IMR-90 (cell line): ENCODE data around the gene RPS27A. TPM values are rescaled to one million over a fixed set of nuclear protein-coding genes. Genes with fewer than 3 reads are reported as not detected.

Source experiments
- ATAC-seq: fragments of 200-7000 bp; cut with Tn5 transposase; 2 replicates; pipeline ENCODE4 v1.9.1; 2020; ENCODE audit warnings: low read depth, mild to moderate bottlenecking, moderate library complexity
- BruUV-seq: library from RNA; stranded (reverse); fragments of 400-500 nt; replicated peaks from 2 replicates; lab custom pipeline; 2021; lab: Mats Ljungman, UMichigan
- CTCF ChIA-PET: fragments of 300-600 bp; formaldehyde crosslinking; extraction: SDS; loops from one replicate; lab custom pipeline; 2021; ENCODE audit warnings: antibody characterized with exemption; lab: Yijun Ruan, JAX
- POLR2A ChIA-PET: fragments of 300-600 bp; sonication (Branson Sonifier 250); formaldehyde crosslinking; loops from one replicate; lab custom pipeline; 2022; ENCODE audit warnings: antibody characterized with exemption; ENCODE audit not compliant: unreplicated experiment; lab: Charles Lee
- DNase-seq: peaks from one replicate; pipeline ENCODE4 v3.0.0; 2013
- H2AFZ ChIP-seq: replicated peaks from 2 replicates; pipeline ENCODE3; 2013; ENCODE audit warnings: low read length, mild to moderate bottlenecking; ENCODE audit not compliant: poor library complexity
- H2AK5ac ChIP-seq: 2 replicates; pipeline ENCODE4 v1.6.1; 2013; ENCODE audit warnings: low read depth, low read length, inconsistent platforms
- H2AK9ac ChIP-seq: replicated peaks from 2 replicates; pipeline ENCODE3; 2013; ENCODE audit warnings: mild to moderate bottlenecking, low read depth, low read length, moderate library complexity; ENCODE audit not compliant: poor library complexity
- H2BK120ac ChIP-seq: 2 replicates; pipeline ENCODE4 v1.6.1; 2013; ENCODE audit warnings: low read depth, low read length, inconsistent platforms
- H2BK15ac ChIP-seq: 3 replicates; pipeline ENCODE4 v1.6.1; 2013; ENCODE audit warnings: low read depth, low read length, inconsistent platforms
- H2BK20ac ChIP-seq: 2 replicates; pipeline ENCODE4 v1.6.1; 2013; ENCODE audit warnings: low read depth, mild to moderate bottlenecking, inconsistent platforms, low read length, moderate library complexity
- H2BK5ac ChIP-seq: 2 replicates; pipeline ENCODE4 v1.6.1; 2013; ENCODE audit warnings: mild to moderate bottlenecking, low read depth, low read length, inconsistent platforms; ENCODE audit not compliant: poor library complexity, severe bottlenecking
- H3K14ac ChIP-seq: replicated peaks from 2 replicates; pipeline ENCODE4 v1.6.1; 2013; ENCODE audit warnings: low read depth, low read length, inconsistent platforms
- H3K18ac ChIP-seq: 2 replicates; pipeline ENCODE4 v1.6.1; 2013; ENCODE audit warnings: low read depth, low read length, control low read depth
- H3K23ac ChIP-seq: 2 replicates; pipeline ENCODE4 v1.6.1; 2013; ENCODE audit warnings: low read depth, low read length, inconsistent platforms
- H3K27ac ChIP-seq: 2 replicates; pipeline ENCODE4 v1.5.1; 2013; ENCODE audit warnings: mild to moderate bottlenecking, control low read depth, low read length; ENCODE audit not compliant: insufficient read depth
- H3K27me3 ChIP-seq: 2 replicates; pipeline ENCODE4 v1.6.1; 2013; ENCODE audit warnings: low read length; ENCODE audit not compliant: control insufficient read depth, insufficient read depth
- H3K36me3 ChIP-seq: 2 replicates; pipeline ENCODE4 v1.6.1; 2013; ENCODE audit warnings: low read length, mixed read lengths; ENCODE audit not compliant: control insufficient read depth, insufficient read depth
- H3K4ac ChIP-seq: 2 replicates; pipeline ENCODE4 v1.6.1; 2013; ENCODE audit warnings: low read depth, low read length, inconsistent platforms
- H3K4me1 ChIP-seq: 2 replicates; pipeline ENCODE4 v1.6.1; 2013; ENCODE audit warnings: low read length, mixed read lengths; ENCODE audit not compliant: control insufficient read depth, insufficient read depth
- H3K4me2 ChIP-seq: 2 replicates; pipeline ENCODE4 v1.6.1; 2013; ENCODE audit warnings: low read depth, mild to moderate bottlenecking, control low read depth, low read length, moderate library complexity
- H3K4me3 ChIP-seq: 2 replicates; pipeline ENCODE4 v1.5.1; 2013; ENCODE audit warnings: low read depth, mild to moderate bottlenecking, control low read depth, low read length, moderate library complexity; ENCODE audit not compliant: insufficient read depth
- H3K56ac ChIP-seq: 2 replicates; pipeline ENCODE4 v1.6.1; 2013; ENCODE audit warnings: low read length, inconsistent platforms; ENCODE audit not compliant: insufficient read depth; ENCODE audit errors: extremely low read depth
- H3K79me1 ChIP-seq, 2 experiments: 2 replicates each; pipeline ENCODE4 v1.6.1; 2013; ENCODE audit warnings: low read length in 2 of 2, inconsistent platforms in 1 of 2, low read depth in 1 of 2
- H3K9ac ChIP-seq: 2 replicates; pipeline ENCODE4 v1.6.1; 2013; ENCODE audit warnings: low read depth, low read length, control low read depth
- H3K9me1 ChIP-seq: 2 replicates; pipeline ENCODE4 v1.6.1; 2013; ENCODE audit warnings: low read length, inconsistent platforms; ENCODE audit not compliant: insufficient read depth
- H3K9me3 ChIP-seq: 2 replicates; pipeline ENCODE4 v1.6.1; 2013; ENCODE audit warnings: low read length; ENCODE audit not compliant: control insufficient read depth, insufficient read depth
- H4K20me1 ChIP-seq: 2 replicates; pipeline ENCODE4 v1.6.1; 2013; ENCODE audit warnings: low read length, inconsistent platforms; ENCODE audit not compliant: insufficient read depth
- H4K5ac ChIP-seq: 2 replicates; pipeline ENCODE4 v1.6.1; 2013; ENCODE audit warnings: mild to moderate bottlenecking, low read depth, low read length, control low read depth
- H4K8ac ChIP-seq, 2 experiments: 2 replicates each; pipeline ENCODE4 v1.6.1; 2013; ENCODE audit warnings: low read depth in 2 of 2, low read length in 2 of 2, control low read depth in 1 of 2, inconsistent platforms in 1 of 2
- H4K91ac ChIP-seq: 2 replicates; pipeline ENCODE4 v1.6.1; 2013; ENCODE audit warnings: low read depth, low read length, inconsistent platforms; ENCODE audit not compliant: insufficient read depth
- BHLHE40 ChIP-seq: fragments of 150-350 bp; IDR thresholded peaks from 2 replicates; pipeline ENCODE4 v1.6.1; 2016; ENCODE audit warnings: mild to moderate bottlenecking, low read depth, low read length
- CEBPB ChIP-seq: IDR thresholded peaks from 2 replicates; pipeline ENCODE4 v1.6.1; 2012; ENCODE audit warnings: low read depth, low read length, improper control_type of control experiment
- CHD1 ChIP-seq: IDR thresholded peaks from 2 replicates; pipeline ENCODE4 v1.6.1; 2012; ENCODE audit warnings: low read depth, low read length, improper control_type of control experiment
- CTCF ChIP-seq: conservative IDR thresholded peaks from 2 replicates; pipeline ENCODE4 v1.5.1; 2012; ENCODE audit warnings: mild to moderate bottlenecking, low read depth, low read length, improper control_type of control experiment
- MAFK ChIP-seq: IDR thresholded peaks from 2 replicates; pipeline ENCODE4 v1.6.1; 2012; ENCODE audit warnings: low read depth, low read length, improper control_type of control experiment
- MAZ ChIP-seq: IDR thresholded peaks from 2 replicates; pipeline ENCODE4 v1.6.1; 2012; ENCODE audit warnings: low read depth, mild to moderate bottlenecking, low read length, improper control_type of control experiment, moderate library complexity, borderline replicate concordance
- NFE2L2 ChIP-seq: fragments of 150-350 bp; IDR thresholded peaks from 2 replicates; pipeline ENCODE4 v1.6.1; 2016; ENCODE audit warnings: low read depth, mild to moderate bottlenecking, low read length
- POLR2A ChIP-seq: IDR thresholded peaks from 2 replicates; pipeline ENCODE4 v1.6.1; 2012; ENCODE audit warnings: mild to moderate bottlenecking, low read depth, low read length
- RAD21 ChIP-seq: IDR thresholded peaks from 2 replicates; pipeline ENCODE4 v1.6.1; 2012; ENCODE audit warnings: low read length, improper control_type of control experiment
- RCOR1 ChIP-seq: IDR thresholded peaks from 2 replicates; pipeline ENCODE4 v1.6.1; 2012; ENCODE audit warnings: mild to moderate bottlenecking, low read length, improper control_type of control experiment; ENCODE audit not compliant: insufficient replicate concordance
- RFX5 ChIP-seq: IDR thresholded peaks from 2 replicates; pipeline ENCODE4 v1.8.0; 2012; ENCODE audit warnings: low read depth, mild to moderate bottlenecking, low read length, moderate library complexity
- USF2 ChIP-seq: fragments of 150-350 bp; IDR thresholded peaks from 2 replicates; pipeline ENCODE4 v1.6.1; 2017; ENCODE audit warnings: mild to moderate bottlenecking, antibody characterized with exemption, low read length, low read depth
- WGBS, 2 experiments: methylation state at CpG; one replicate each; pipeline versions ENCODE4 v1.1.5 to v1.1.7; 2013; ENCODE audit warnings: missing lambda C conversion rate in 2 of 2; ENCODE audit not compliant: insufficient read length in 1 of 2; ENCODE audit errors: extremely low coverage in 2 of 2; 5-methylcytosine and 5-hydroxymethylcytosine counted together
- dilution Hi-C: fragments of 300-500 bp; cut with HindIII; formaldehyde crosslinking; loops from one replicate; pipeline ENCODE4 v1.14.3; 2018; ENCODE audit warnings: low sequenced_read_pairs; ENCODE audit not compliant: unreplicated experiment
- in situ Hi-C: fragments of 300-500 bp; cut with MboI; formaldehyde crosslinking; loops from 3 replicates; pipeline ENCODE4 v1.14.3; 2019; ENCODE audit warnings: low sequenced_read_pairs, inconsistent platforms, mixed read lengths
- intact Hi-C: fragments of 100-400 bp; cut with micrococcal nuclease; formaldehyde crosslinking; loops from 2 replicates; pipeline ENCODE4 v1.10.0; 2022
- polyA plus RNA-seq, 3 experiments: library from polyadenylated mRNA; depleted of rRNA; stranded (reverse); fragments of >200 nt; gene quantifications; 2 replicates each; pipeline ENCODE4 v1.2.3, GENCODE V29; 2012; ENCODE audit warnings: low replicate concordance in 1 of 3
- total RNA-seq: library from RNA; depleted of rRNA; stranded (reverse); fragments of >200 nt; gene quantifications from 2 replicates; pipeline ENCODE4 v1.2.3, GENCODE V29; 2012

The RPS27A gene
- total and polyA plus RNA-seq, 2 of the 4 experiments (the other 2 are of a cell fraction): 496 to 1,421 TPM

DNA sequence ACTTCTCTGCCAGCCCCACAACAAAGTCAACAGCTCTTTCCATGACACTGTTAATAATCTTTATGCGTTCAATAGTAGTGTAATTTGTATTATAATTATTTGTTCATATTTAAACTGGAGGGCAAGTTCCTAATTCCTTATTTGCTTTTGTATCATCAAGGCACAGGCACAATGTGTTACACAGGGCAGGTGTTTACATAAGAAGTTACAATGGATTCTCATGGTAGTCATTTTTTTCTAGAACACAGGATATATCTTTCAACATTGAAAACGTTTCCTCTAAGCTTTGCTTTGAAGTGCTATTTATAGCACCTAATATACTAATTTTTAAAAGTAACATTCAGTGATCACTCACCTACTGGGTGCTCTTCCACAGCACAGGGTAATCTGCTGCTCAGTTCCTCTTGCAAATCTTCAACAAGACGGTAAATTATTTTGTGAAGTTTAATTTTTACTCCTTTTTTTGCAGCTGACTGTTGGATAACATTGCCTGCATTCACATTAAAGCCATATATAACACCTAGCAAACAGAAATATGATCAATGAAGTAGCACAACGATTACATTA, 7.3 kb downstream of the RPS27A start:
- no peak for TF ChIP-seq CTCF
- no peak for TF ChIP-seq CHD1
- no peak for TF ChIP-seq MAZ
- TF ChIP-seq POLR2A: no peak
- TF ChIP-seq MAFK: no peak
- TF ChIP-seq BHLHE40: no peak
- no peak for TF ChIP-seq RAD21
- no peak for TF ChIP-seq RFX5
- TF ChIP-seq CEBPB: no peak
- no peak for TF ChIP-seq RCOR1
- no peak for TF ChIP-seq USF2
- no peak for TF ChIP-seq NFE2L2
- H2AK5ac ChIP-seq: no peak overlapping the region
- peaks cover 25% of the 10 kb centered on the region for H3K36me3 ChIP-seq
- H2AK9ac ChIP-seq: no peak overlapping the region
- H3K18ac ChIP-seq: no peak overlapping the region
- no peak overlapping the region for H2BK120ac ChIP-seq
- no peak overlapping the region for H2BK20ac ChIP-seq
- no peaks in the 10 kb centered on the region for H3K4me1 ChIP-seq
- no peaks in the 10 kb centered on the region for H3K9me3 ChIP-seq
- no peak overlapping the region for H3K4ac ChIP-seq
- H3K9me1 ChIP-seq: no peaks in the 10 kb centered on the region
- no peak overlapping the region for H3K9ac ChIP-seq
- WGBS, 2 experiments: no CpG with 5 or more reads among the region's 4 CpGs
- ChIA-PET CTCF (no interaction called here), POLR2A (no interaction called here)
- intact Hi-C loops (no loop called here), dilution Hi-C loops (no loop called here), in situ Hi-C loops (no loop called here)
- no peak overlapping the region for H3K14ac ChIP-seq
- H3K4me2 ChIP-seq: no peak overlapping the region
- no peak overlapping the region for H2AFZ ChIP-seq
- H4K91ac ChIP-seq: no peak overlapping the region
- H2BK5ac ChIP-seq: no peak overlapping the region
- ATAC-seq: no peak
- no peak overlapping the region for H4K5ac ChIP-seq
- H3K27me3 ChIP-seq: no peaks in the 10 kb centered on the region
- H4K8ac ChIP-seq: no peak overlapping the region
- no peak overlapping the region for H3K56ac ChIP-seq
- H2BK15ac ChIP-seq: no peak overlapping the region
- H4K20me1 ChIP-seq: peaks cover 10% of the 10 kb centered on the region; the same call in 1 of the 2 replicates
- no peak overlapping the region for H3K27ac ChIP-seq
- H3K23ac ChIP-seq: no peak overlapping the region
- BruUV-seq: no TSS peak
- no peak overlapping the region for H3K4me3 ChIP-seq
- peaks cover 6 to 14% of the 10 kb centered on the region in 2 experiments; a peak in 3 of 4 replicates for H3K79me1 ChIP-seq
- no peak for DNase-seq
